Left renal pelvis (tissue), 4 donors: ENCODE measurements around the gene KIAA1328. TPM values are rescaled to one million over a fixed set of nuclear protein-coding genes. Genes with fewer than 3 reads are reported as not detected.
"Not testable (repeated sequence)": the region's sequence is repeated elsewhere in the genome, so short reads cannot be mapped to it uniquely, and the experiment has no call there.

Source experiments
- DNase-seq, 4 donors: peaks; one replicate each; pipeline ENCODE4 v3.0.0-alpha.2; 2013; ENCODE audit warnings: low read depth in 4 of 4, low spot score in 3 of 4
- polyA plus RNA-seq, 4 donors: library from polyadenylated mRNA; unstranded; fragments of 120-200 nt; gene quantifications; one replicate each; pipeline ENCODE4 v1.2.1, GENCODE V29; 2013; ENCODE audit not compliant: insufficient read length in 4 of 4

The KIAA1328 gene
- polyA plus RNA-seq: 10 to 100 TPM; 11.0 to 12.9 (median 11.5) TPM

DNA sequence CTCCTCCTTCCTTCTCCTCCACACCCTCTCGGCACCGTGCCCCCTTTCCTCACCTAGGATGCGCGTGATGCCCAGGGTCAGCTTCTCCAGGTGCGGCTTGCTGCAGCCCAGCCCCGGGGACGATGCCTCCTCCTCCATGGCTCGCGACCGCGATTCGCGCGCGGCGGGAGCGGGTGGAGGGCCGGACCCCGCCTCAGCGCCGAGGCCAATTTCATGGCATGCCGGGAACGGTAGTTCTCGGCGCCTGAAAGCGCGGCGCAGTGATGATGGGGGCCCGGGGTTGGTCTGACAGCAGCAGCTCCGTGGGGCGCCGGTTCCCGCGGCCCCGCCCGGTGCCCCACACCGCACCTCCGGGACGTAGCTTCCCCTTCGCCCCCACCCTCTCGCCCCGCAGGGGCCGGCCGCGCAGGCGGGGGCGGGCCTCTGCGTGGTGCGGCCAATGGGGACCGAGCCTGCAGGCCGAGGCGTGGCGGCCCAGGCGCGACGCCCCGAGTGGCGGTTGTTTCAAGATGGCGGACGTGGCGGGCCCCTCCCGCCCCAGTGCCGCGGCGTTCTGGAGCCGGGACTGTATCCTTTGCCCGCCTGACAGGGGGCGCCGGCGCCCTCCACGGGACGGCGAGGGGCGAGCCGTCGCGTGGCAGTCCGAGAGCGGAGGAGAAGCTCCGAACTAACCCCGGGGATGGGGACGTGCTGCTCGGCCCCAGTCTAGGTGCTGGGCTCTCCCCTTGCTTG, at the start of gene KIAA1328, which contains the start of gene TPGS2:
Gene KIAA1328 (plus strand): TSS at position 498 of the 732 bp plus-strand sequence. CDS start 12 bp downstream, at position 510.
Gene TPGS2 (minus strand): TSS at position 373 of the 732 bp plus-strand sequence. CDS start 235 bp downstream, at position 138.
- DNase-seq: peak; percentile 58 to 67 (median 62)

DNA sequence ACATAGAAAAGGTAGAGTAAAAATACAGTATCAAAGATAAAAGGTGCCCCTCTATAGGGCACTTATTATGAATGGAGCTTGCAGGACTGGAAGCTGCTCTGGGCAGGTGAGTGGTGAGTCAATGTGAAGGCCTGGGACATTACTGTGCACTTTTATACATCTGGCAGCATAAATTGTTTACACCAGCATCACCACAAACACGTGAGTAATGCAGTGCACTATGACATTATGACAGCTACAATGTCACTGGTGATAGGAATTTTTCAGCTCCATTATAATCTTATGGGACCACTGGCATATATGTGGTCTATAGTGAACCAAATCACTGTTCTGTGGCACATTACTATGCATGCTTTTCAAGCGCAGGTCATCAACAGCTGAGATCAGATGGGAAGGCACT, 48.2 kb upstream of the KIAA1328 start:
- DNase-seq: no peak

DNA sequence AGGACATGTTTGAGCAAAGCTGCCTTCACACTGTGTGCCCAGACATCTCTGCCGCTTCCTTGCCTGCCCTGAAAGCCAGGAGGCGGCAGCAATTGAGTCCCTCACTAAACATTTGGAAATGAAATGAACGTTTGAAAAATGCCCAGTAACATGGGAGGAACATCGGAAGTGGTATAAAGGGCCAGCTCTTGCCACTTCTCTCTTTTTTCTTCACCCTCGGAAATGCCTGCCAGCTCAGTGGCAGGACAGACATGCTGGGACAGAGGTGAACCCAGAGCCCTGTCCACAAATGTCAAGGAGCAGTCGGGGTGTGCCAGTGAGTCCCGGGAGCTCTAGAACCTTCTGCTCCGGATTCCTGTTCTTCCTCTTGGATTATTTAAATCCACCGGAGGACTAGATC, 46.2 kb upstream of the KIAA1328 start:
- no peak for DNase-seq

DNA sequence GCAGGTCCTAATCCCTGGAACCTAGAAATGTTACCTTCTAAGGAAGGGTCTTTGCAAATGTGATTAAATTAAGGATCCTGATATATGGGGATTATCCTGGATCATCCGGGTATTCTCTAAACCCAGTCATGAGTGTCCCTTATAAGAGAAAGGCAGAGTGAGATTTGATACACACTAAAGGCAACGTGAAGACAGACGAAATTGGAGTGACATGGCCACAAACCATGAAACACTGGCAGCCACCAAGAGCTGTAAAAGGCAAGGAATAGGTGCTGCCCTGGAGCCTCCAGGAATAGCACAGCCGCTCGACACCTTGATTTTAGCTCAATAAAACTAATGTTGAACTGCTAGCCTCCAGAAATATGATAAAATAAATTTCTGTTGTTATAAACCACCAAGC, 45.1 kb upstream of the KIAA1328 start:
- no peak for DNase-seq

DNA sequence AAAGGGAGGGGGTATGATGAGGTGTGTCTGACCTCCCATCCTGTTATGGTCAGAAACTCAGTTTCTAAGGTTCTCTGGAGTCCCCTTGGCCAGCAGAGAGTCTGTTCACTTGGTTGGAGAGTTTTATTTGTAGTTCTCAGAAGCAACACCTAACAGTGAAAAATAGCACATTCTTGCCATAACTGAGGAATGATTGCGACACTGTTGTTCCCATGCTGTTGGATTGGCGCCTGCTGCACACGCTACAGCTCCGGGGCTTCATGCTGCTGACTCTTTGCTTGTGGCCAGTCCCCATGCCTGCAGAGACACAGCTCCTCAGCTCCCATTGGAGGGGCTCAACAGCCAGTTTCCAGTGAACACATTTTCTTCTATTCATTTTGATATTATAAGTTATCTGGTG, 42.2 kb upstream of the KIAA1328 start:
- DNase-seq: no peak

DNA sequence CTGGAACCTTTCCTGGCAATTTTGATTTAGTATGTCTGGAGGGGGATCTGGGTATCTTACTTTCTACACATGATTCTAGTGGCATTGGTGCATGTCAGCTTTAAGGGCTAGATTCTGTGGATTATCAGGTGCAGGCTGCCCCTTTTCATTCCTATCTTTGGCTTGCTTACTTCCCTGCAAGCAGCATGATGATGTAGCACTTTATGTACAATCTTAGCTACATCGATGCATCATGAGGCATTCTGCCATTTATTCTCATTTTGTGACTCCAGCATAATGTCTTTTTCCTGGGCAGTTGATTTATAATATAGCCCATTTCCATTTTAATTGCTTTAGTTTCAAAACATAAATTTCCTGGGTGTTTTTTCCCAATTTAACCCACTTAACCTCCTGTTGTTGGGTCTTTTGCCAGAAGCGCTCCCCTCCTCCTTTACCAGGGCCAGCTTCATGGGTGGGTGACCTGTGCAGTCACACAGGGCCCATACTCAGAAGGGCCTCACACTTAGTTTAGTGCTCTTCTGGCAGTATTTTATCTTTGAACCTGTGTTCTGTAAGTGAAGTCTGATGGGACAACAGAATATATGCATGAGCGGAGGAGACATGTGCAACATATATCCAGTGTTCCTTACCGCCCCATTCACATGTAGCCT, 36.2 kb upstream of the KIAA1328 start:
- DNase-seq: no peak

DNA sequence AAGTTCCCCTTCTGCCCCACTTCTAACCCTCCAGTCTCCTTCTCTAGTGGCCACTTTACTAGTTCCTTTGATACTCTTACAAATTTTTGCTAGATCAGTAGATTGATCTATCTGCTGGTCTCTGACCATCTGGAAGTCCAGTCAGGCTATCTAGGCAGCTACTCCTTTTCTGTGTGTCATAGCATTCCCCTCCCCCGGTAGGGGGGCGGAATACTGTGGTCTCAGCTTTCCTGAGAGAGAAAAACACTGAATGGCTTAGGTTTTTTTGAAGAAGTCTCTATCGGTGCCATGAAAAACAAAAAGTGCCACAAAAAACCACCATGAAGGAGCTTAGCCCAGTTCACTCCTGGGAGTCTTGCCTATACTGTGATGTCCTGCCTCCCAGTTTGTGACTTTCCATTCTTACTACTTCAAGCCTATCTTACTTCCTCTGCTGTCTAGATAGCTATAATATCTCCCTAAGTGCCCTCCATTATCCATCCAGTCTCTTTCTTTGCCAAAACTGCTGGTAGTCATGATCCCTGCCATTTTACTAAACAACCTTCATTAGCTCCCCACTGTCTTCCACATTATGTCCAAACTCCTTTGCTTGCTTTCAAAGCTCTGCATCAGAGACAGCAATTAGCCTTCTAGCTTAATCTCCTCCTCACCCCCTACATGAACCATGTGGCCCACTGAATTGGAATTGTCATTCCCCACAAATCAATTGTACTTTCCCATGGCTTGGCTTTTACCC, 30.0 kb upstream of the KIAA1328 start:
- no peak for DNase-seq

DNA sequence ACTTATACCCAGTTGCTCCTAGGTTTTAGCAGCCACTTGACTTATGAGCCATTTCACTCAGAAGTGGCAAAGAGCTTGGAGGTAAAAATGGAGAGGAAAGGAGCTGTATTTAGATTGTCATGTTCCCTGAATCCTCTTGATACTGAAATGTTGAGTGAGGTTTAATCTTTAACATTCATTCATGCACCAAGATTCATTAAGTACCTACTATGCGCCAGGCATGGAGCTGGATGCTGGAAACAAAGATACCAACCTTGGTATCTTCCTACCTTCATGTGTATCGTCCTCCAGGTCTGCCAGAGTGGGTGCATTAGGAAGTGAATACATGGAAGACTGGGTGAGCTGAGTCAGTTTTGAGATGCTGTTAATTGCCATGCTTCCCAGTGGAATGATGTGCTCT, 23.8 kb upstream of the KIAA1328 start:
- no peak for DNase-seq

DNA sequence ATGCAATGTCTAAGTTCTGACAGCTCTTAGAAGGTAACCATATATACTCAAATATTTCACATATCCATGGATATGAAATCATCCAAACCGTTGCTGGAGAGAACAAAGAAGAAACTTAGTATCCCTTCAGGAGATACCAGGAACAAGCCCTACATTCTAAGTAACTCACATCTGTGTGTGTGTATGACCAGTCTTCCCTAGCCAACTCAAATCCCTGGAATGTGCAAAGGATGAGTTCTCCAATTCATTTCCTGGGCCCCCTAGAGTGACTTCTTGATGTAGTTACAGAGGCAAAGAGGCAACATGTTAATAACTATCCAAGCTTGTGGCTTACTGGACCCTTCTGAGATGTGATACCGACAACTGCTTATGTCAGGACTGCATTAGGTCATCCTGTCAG, 20.2 kb upstream of the KIAA1328 start:
- no peak for DNase-seq

DNA sequence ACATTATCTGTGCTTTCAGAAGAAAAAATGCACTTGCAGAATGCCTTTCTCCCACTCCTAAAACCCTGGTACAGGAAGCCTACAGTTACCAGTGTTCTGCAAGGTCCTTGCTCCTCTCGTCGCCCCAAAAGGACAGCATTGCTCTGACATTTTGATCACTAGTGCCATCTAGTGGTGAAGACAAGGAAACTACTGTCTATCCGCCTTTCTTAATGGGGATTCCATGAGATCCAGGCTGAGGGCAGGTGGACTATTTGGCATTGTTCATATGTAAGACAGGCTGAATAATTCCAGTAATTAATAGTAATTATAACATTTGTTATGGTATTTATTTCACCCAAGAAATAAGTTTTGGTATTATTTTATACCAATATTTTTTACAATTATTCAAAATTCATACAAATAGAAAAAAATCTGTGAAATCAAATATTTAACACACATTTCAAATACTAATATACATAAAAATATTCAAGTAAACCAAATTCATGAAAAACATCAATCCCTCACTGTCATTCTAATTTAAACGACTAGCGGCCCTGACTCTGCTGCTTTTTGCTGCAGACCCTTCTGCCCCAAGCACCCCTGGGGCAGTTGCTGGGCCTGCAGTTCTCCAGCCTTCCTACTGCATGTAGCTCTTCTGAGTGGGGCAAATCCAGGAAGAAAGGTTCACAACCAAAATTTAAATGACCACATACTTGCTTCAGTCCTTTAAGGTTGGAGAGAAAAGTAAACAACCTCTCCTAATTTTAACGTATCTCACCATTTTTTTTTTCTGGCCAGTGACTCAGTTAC, 19.1 kb upstream of the KIAA1328 start:
- DNase-seq: peak; percentile 18 to 56 (median 41)

DNA sequence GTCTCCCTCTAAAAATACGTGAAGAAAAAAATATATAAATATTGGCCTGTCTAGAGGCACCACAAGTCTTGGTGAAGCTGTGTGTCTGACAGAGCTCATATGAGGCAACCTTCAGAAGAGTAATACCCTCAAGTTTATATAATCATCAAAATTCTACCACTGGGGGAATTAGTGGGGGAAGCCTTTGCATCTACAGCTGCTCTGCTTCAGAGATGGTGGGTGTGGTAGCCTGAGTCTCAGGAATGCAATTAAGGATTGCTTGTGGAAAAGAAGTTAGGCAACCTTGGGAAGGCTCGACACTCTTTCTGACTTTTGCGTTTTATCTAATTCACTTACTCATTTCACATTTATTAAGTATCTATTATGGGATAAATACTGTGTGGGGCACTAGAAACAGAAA, 17.5 kb upstream of the KIAA1328 start:
- DNase-seq: no peak

DNA sequence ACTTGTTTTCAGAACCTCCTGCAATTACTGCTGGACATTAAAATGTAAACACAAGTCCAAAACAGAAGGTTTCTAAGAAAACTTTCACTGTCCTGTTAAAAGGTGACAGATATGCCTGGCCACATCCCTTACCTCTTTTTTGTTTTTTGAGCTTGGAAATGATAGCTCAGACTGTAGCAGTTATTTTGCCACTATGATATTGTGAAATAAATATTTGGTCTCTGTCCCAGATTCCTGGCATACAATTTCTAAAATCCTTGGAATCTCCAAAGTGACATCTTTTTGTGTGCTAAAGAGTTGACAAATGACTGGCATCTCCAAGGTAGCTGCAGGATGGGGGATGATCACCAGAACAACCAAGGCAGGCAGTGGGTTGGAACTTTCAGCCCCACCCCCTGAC, 17.0 kb upstream of the KIAA1328 start:
- no peak for DNase-seq

DNA sequence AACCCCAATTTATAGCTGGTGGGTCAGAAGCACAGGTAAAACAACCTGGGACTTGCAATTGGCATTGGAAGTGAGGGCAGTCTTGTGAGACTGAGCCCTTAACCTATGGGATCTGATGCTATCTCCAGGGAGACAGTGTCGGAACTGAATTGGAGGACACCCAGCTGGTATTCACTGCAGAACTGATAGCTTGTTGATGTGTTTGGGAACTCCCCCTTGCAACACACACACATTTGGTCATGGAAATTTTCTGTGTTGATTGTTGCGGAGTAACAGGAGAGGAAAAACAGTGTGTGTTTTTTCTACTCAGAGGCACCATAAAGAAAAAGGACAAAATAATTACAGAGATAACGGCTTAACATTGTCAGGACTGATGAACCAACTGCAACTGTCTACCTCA, 16.2 kb upstream of the KIAA1328 start:
- no peak for DNase-seq

DNA sequence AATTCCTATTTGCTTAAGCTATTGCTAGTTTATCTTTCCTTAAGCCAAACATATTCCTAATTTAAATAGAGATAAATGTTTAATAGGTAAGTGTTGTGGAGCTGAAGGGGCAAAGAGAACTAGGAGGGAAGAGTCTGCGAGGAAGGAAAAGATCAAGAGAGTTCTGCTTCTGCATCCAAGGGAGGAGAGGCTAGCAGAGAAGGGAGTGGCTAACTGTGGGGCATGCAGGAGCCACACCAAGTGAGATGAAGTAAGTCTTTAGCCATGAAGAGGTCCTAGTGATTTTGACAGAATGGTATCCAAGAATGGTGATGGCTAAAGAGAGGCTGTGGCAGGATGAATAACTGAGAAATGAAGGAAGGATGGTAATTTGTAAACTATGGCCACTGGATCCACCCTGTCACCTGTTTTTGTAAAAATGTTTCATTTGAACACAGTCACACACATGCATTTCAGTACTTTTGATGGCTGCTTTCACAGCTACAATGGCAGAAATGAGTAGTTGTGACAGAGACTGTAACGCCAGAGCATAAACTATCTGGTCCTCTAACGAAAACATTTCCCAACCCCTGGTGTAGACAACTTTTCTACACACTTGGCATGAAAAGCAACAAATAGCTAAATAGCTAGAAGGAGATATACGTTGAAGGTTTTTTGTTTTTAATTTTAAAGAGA, 15.7 kb upstream of the KIAA1328 start:
- DNase-seq: no peak

DNA sequence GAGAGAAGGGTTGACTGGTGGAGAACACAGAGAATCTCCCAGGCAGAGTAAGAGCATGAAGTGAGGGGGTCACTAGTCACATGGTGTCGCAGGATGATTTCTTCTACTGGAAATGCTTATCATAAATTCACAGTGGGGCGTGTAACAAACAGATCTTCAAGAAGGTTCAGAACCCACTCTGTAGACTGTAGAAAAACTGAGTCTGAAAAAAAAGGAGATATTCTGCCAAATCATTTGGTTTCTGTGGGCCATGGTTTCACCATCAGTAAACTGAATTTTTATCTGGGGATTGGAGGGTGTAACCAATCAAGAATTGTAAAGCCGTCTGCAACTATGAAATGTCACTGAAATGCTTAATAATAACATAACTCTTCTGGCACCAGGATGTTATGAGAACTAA, 15.1 kb upstream of the KIAA1328 start:
- no peak for DNase-seq

DNA sequence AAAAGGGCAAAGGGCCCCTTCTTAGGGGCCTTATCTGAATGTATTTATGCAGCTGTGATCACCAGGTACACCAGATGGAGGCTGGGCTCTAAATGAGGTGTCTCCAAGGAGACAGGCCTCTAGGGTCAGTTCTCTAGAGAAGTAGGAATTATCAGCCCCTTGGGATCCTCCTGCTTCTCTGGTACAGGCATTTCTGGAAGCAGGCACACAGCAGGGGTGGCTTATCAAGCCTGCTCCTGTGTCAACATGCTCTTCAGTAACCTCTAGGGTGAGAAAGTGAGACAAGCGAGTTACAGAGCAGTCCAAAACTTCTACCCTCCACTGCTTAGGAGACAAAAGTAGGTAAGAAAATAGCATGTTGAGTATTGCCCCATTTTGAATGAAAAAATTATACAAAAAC, 13.9 kb upstream of the KIAA1328 start:
- DNase-seq: no peak

DNA sequence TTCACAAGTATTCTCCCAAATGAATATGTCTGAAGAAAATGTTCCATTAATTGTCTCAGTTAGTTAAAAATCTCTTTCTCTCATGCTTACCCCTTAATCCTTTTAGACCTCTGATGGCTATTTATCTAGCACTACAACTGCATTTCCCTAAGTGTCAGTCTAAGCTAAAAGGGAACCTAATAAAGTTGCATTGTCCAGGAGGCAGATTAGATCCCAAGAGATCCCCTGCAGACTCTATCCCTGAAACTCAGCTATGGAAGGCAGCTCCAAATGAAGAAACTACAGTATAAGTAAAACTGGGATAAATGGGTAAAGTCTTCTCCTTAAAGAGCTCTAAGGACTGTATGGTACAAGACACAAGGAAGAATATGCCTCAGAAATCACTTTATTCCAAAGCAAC, 12.8 kb upstream of the KIAA1328 start:
- not testable (repeated sequence) for DNase-seq

DNA sequence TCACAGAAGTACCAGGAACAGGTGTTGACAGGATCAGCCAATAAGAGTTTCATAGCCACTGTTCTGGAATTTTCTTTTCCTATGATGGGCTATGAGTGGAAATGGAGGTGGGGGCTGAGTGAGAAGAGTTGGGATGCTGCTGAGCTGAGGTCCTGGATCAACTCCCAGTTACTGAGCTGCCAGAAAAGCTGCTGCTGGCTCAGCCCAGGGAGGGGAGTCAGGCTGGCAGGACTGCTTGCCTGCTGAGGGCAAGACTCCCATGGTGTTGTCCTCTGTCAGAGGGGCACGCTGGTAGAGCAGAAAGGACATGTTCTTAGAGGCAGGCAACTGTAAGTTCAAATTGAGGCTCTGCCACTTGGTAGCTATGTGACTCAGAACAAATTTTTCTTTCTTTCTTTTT, 11.9 kb upstream of the KIAA1328 start:
- DNase-seq: no peak

DNA sequence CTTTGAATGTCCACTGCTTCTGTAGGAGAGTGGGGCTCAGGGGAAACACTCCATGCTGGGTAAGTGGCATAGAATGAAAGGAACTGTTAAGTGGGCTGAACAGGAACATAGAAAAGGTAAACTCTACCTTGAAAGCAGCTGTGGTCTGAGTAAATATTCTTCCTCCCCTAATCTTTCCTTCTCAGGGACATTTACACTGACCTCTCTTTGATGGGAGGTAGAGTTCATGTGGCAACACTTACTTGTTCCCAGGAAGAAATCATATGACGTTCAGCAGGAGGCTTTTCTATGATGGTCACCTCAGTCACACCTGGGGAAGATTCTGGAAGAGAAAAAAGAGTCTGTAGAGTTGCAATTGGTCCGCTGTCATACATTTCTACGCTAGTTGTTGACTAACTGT, 10.3 kb upstream of the KIAA1328 start:
- DNase-seq: no peak

DNA sequence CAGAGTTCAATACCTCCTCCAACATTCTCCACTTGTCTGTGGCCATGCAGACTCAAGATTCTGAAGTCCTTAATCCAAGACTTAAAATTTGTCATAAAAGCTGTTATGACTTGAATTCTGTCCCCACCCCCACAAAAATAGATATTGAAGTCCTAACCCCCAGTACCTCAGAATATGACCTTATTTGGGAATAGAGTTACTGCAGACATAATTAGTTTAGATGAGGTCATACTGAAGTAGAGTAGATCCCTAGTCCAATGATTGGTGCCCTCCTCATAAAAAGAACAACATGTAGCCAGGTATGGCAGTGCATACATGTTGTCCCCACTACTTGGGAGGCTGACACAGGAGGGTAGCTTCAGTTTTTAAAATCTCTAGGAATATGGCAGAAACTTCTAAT, 9.3 kb upstream of the KIAA1328 start:
- no peak for DNase-seq
